Measurements from ENCODE around the gene ISLR2.

DNA sequence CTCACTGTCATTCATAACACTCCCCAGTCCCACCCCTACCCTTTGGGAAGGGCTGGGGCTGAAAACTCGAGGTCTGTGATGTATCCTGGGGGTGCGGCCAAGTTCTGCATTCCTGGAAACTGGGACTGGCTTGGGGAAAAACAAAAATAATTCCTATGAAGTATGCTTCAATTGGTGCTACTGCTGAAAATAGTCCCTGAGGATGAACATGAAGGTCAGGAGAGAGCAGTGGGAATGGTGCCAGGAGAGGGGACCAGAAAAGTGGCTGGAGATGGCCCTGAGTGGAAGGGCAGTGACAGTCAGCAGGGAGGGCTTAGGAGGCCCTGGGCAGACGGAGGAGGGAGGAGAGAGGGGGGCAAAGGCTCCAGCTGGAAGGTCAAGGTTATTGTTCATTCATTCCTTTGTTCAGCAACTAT is 38.3 kb downstream of the ISLR2 start:
- TF ChIP-seq EZH2phosphoT487 (IDR thresholded peaks at IDR 0.05; ENCODE audit: insufficient read depth, low read depth) (no peak), EZH2 (IDR thresholded peaks at IDR 0.05; ENCODE audit: insufficient read depth, poor library complexity, severe bottlenecking) (no peak)

Measured in GM23248 (cell line).